Mucosa of rectum (tissue), 2 donors: Measurements from ENCODE around the gene IL1RAPL1.

Experiments used
- H3K27ac ChIP-seq, 2 donors: one replicate each; pipeline ENCODE4 v1.7.0; 2013; ENCODE audit warnings: inconsistent platforms in 2 of 2, low read depth in 2 of 2, low read length in 2 of 2
- H3K27me3 ChIP-seq, 2 donors: one replicate each; pipeline ENCODE4 v1.7.0; 2013; ENCODE audit warnings: low read length in 2 of 2; ENCODE audit not compliant: control insufficient read depth in 2 of 2, insufficient read depth in 2 of 2
- H3K36me3 ChIP-seq, 2 donors: one replicate each; pipeline ENCODE4 v1.7.0; 2013; ENCODE audit warnings: low read length in 2 of 2; ENCODE audit not compliant: control insufficient read depth in 2 of 2, insufficient read depth in 2 of 2
- H3K4me1 ChIP-seq, 2 donors: one replicate each; pipeline ENCODE4 v1.7.0; 2013; ENCODE audit warnings: low read length in 2 of 2, mild to moderate bottlenecking in 1 of 2; ENCODE audit not compliant: control insufficient read depth in 2 of 2, insufficient read depth in 2 of 2
- H3K4me3 ChIP-seq, 2 donors: one replicate each; pipeline ENCODE4 v1.7.0; 2013; ENCODE audit warnings: low read length in 2 of 2
- H3K9ac ChIP-seq, 2 donors: one replicate each; pipeline ENCODE4 v1.7.0; 2013; ENCODE audit warnings: low read length in 2 of 2, low read depth in 1 of 2, mild to moderate bottlenecking in 1 of 2
- H3K9me3 ChIP-seq, 2 donors: one replicate each; pipeline ENCODE4 v1.7.0; 2013; ENCODE audit warnings: low read length in 2 of 2; ENCODE audit not compliant: control insufficient read depth in 2 of 2
- donor health status: healthy.
- donor health status: Normal muscosa, but diverticular disease.

The IL1RAPL1 gene

GRCh38 chrX:29407357-29407756 is 820.1 kb downstream of the IL1RAPL1 start:
- Histone ChIP-seq H3K27me3 (no peaks in the 10 kb centered on the region), H3K9me3 (no peaks in the 10 kb centered on the region), H3K4me1 (no peaks in the 10 kb centered on the region), H3K27ac (no peak overlapping the region), H3K9ac (no peak overlapping the region), H3K4me3 (no peak overlapping the region), H3K36me3 (no peaks in the 10 kb centered on the region)

- Histone ChIP-seq H3K9me3 (no peaks in the 10 kb centered on the region), H3K9ac (no peak overlapping the region), H3K36me3 (no peaks in the 10 kb centered on the region), H3K27me3 (no peaks in the 10 kb centered on the region), H3K4me1 (no peaks in the 10 kb centered on the region), H3K27ac (no peak overlapping the region), H3K4me3 (no peak overlapping the region)
Observed at GRCh38 chrX:29419774-29420553, 832.7 kb downstream of the IL1RAPL1 start.

GRCh38 chrX:29422034-29422433 is 834.8 kb downstream of the IL1RAPL1 start:
- Histone ChIP-seq H3K9me3 (peaks cover 0 to under 1% of the 10 kb centered on the region in 2 donors), H3K36me3 (no peaks in the 10 kb centered on the region), H3K4me1 (no peaks in the 10 kb centered on the region), H3K9ac (no peak overlapping the region), H3K27ac (no peak overlapping the region), H3K27me3 (no peaks in the 10 kb centered on the region), H3K4me3 (no peak overlapping the region)

GRCh38 chrX:29431895-29432294 is 844.6 kb downstream of the IL1RAPL1 start:
- H3K4me1 ChIP-seq, result no peaks in the 10 kb centered on the region
- H3K36me3 ChIP-seq, result no peaks in the 10 kb centered on the region
- H3K27me3 ChIP-seq, result no peaks in the 10 kb centered on the region
- H3K9ac ChIP-seq, result no peak overlapping the region
- H3K27ac ChIP-seq, result no peak overlapping the region
- H3K4me3 ChIP-seq, result no peak overlapping the region
- H3K9me3 ChIP-seq, result peaks cover 0 to 6% of the 10 kb centered on the region in 2 donors

- no peak overlapping the region for H3K27ac ChIP-seq
- no peaks in the 10 kb centered on the region for H3K27me3 ChIP-seq
- no peak overlapping the region for H3K9ac ChIP-seq
- no peaks in the 10 kb centered on the region for H3K36me3 ChIP-seq
- H3K9me3 ChIP-seq, result no peaks in the 10 kb centered on the region
- H3K4me1 ChIP-seq, result no peaks in the 10 kb centered on the region
- H3K4me3 ChIP-seq, result no peak overlapping the region
Observed at GRCh38 chrX:29432534-29432933, 845.3 kb downstream of the IL1RAPL1 start.

- Histone ChIP-seq H3K9me3 (no peaks in the 10 kb centered on the region), H3K9ac (no peak overlapping the region), H3K4me3 (no peak overlapping the region), H3K4me1 (no peaks in the 10 kb centered on the region), H3K27ac (no peak overlapping the region), H3K36me3 (no peaks in the 10 kb centered on the region), H3K27me3 (no peaks in the 10 kb centered on the region)
Observed at GRCh38 chrX:29434939-29435338, 847.7 kb downstream of the IL1RAPL1 start.

- Histone ChIP-seq H3K4me1 (no peaks in the 10 kb centered on the region), H3K27ac (no peak overlapping the region), H3K9me3 (no peaks in the 10 kb centered on the region), H3K36me3 (no peaks in the 10 kb centered on the region), H3K9ac (no peak overlapping the region), H3K4me3 (no peak overlapping the region), H3K27me3 (no peaks in the 10 kb centered on the region)
Observed at GRCh38 chrX:29435396-29435795, 848.1 kb downstream of the IL1RAPL1 start.

- Histone ChIP-seq H3K4me3 (no peak overlapping the region), H3K27ac (no peak overlapping the region), H3K9ac (no peak overlapping the region), H3K36me3 (no peaks in the 10 kb centered on the region), H3K27me3 (no peaks in the 10 kb centered on the region), H3K4me1 (no peaks in the 10 kb centered on the region), H3K9me3 (no peaks in the 10 kb centered on the region)
Observed at GRCh38 chrX:29447867-29448266, 860.6 kb downstream of the IL1RAPL1 start.

GRCh38 chrX:29453333-29453732 is 866.1 kb downstream of the IL1RAPL1 start:
- no peak overlapping the region for H3K4me3 ChIP-seq
- H3K4me1 ChIP-seq, result no peaks in the 10 kb centered on the region
- no peaks in the 10 kb centered on the region for H3K9me3 ChIP-seq
- H3K27ac ChIP-seq, result no peak overlapping the region
- no peak overlapping the region for H3K9ac ChIP-seq
- no peaks in the 10 kb centered on the region for H3K36me3 ChIP-seq
- H3K27me3 ChIP-seq, result no peaks in the 10 kb centered on the region

GRCh38 chrX:29455702-29456101 is 868.5 kb downstream of the IL1RAPL1 start:
- Histone ChIP-seq H3K4me3 (no peak overlapping the region), H3K36me3 (no peaks in the 10 kb centered on the region), H3K27ac (no peak overlapping the region), H3K9me3 (no peaks in the 10 kb centered on the region), H3K27me3 (no peaks in the 10 kb centered on the region), H3K9ac (no peak overlapping the region), H3K4me1 (no peaks in the 10 kb centered on the region)
